GM19397 (cell line): ENCODE data around the gene MMAB.

ENCODE experiments used
- ATAC-seq: cut with Tn5 transposase; IDR thresholded peaks from one replicate; pipeline ENCODE4 v1.9.1; 2021; ENCODE audit warnings: mild to moderate bottlenecking, moderate library complexity; ENCODE audit not compliant: unreplicated experiment

The MMAB gene

DNA sequence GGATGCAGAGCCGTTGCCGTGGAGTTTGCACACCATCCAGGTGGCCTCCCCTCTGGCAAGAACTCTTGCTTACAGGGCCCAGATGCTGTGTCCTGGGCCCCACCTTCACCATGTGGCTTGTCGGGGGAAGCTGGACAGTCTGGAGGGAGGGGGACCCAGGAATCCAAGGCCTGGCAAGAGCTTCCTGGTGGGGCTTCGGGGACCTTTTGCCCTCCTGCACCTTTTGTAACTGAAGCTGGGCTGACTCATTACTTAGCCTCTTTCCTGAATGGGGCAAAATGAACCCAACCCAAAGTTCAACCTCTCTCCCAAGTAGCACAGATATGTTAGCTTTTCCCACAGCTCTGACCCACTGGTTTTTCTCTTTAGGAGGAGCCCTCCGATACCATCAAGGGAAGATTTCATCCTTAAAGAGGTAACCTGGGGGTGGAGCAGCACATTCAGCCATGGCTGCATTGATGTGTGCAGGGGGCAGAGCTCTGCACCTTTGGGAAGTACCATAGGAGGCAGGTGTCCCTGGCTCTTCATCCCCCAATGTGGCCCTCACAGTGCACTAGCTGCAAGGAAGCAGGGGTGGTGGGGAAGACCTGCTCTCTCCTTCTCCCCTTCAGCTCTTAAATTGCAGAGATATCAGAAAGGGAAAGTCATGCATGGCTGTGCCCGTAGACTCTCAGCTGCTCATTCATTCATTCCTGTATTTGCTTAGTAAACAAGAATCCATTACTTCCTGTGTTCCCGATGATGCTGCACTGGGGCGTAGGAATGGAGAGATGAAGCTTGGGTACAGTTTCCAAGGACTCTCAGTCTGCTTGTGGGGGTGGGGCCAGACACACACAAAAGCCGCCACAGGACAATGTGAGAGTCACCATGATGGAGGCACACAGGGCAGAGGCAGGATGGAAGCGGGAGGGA lies 13.3 kb upstream of the MMAB start:
- no peak for ATAC-seq

DNA sequence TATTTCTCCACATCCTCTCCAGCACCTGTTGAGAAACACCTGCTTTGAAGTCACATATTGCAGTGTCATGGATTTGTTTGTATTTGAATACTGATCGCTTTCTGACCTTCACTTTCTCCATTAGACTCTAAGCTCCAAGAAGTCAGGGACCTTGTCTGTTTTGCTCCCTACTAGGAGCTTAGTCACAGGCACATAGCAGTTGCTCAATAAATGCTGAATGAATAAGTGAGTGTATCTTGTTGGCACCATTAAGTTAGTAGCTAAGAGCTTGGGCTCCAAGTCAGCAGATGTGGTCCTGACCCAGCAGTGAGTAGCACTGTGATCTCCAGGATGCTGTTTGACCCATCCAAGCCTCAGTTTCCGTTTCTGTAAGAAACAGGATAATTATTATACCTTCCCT lies 10.4 kb upstream of the MMAB start:
- ATAC-seq = no peak

GRCh38 chr12:109582636-109583035 lies 9.3 kb upstream of the MMAB start:
- ATAC-seq = no peak

DNA sequence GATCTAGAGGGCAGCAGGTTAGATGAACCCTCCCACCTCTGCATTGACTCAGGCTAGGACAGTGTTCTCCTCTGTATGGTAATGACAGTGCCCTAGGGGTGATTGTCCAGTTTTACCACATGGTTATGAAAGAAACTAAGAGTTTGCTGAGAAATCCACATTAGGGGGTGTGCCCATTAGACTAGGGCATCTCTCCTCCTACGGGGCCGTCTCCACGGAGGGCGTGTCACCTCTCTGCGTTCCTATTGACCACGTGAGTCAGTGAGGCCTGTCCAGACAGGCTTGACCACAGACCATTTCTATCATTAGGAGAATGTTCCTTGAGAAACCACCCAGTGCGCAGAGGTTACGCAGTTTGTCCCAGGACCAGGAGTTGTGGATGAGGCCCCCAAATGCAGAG lies 8.6 kb upstream of the MMAB start:
- no peak for ATAC-seq

DNA sequence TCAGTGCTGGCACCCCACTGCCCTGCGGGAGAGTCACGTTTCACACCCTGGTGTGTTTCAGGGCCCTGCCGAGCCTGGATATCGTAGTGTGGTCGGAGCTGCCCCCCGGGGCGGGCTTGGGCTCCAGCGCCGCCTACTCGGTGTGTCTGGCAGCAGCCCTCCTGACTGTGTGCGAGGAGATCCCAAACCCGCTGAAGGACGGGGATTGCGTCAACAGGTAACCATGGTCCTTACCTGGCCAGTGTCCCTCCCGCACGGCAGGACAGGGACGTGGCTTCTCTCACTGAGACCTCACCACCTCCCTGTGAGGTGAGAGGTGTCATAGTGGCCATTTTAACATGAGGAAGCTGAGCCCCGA lies 8.0 kb upstream of the MMAB start:
- ATAC-seq = no peak

GRCh38 chr12:109580684-109581333 lies 7.5 kb upstream of the MMAB start:
- no peak for ATAC-seq

DNA sequence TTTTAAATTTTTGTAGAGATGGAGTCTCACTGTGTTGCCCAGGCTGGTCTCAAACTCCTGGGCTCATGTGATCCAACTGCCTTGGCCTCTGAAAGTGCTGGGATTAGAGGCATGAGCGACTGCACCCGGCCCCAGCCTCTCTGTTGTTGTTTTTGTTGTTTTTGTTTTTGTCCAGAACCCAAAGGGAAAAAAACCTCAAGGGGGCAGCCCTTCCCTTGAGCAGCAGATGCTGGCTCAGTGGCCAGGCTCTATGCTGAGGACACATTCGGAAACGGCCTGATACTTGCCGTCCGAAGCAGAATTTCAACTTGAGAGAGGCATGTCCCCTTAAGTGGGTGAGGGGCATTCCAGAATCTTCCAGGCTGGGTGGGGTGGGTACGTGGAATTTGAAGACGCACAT lies 7.0 kb upstream of the MMAB start:
- ATAC-seq = no peak

DNA sequence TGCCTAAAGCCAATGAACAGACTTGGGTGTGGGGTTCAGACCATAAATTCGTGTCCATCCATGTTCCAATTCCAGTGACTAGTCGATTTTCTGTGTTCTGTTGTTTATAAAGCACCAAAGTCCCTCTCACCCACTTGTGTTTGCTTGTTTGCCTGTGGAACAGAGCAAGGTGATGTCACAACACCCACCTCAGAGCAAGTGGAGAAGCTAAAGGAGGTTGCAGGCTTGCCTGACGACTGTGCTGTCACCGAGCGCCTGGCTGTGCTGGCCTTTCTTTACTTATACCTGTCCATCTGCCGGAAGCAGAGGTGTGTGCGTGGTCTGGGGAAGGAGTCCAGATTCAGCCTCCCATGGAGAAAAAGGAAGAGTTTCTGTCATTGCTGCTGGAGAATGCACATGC lies 6.3 kb upstream of the MMAB start:
- ATAC-seq = no peak

DNA sequence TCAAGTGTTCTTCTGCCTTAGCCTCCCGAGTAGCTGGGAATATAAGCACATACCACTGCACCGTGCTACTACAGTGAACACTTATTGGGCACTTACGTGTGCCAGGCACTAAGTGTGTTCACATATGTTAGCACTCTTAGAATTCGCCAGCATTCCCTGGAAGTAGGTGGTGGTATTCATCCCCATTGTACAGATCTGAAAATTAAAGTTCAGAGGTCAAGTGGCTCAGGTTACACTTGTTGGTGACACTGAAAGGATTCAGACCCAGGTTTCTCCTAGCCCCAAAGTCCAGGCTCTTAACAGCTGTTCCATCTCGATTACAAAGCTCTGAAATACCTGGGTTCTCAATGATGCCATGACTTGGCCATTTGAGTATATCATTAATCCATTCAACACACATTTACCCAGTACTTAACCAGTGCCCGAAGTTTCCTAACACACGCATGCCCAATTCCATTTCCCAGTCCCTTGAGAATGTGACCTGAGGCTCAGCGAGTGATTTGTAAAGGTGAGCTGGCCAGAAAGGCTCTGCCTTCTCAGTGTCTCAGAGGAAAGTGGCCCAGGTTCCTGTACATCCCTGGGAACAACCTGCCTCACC lies 5.1 kb upstream of the MMAB start:
- ATAC-seq = no peak

GRCh38 chr12:109577311-109577710 lies 4.0 kb upstream of the MMAB start:
- ATAC-seq = no peak

DNA sequence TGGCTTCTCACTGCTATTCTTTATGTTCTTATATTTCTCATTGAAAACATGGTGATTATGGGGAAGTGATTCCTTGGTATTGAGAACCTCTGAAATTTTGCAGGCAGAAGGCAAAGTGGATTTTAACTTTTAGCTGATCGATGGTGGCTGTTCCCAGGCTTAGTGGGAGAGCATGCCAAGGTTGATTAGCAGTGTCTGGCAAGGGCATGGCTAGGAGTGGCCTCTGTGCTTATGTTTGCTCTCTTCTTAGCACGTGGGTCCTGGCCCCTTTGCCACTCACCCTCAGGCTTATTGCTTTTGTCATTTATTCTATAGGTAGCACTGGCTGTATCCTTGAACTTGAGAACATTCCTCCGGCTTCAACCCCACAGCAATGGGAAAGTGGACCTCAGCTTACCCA lies 2.4 kb upstream of the MMAB start:
- ATAC-seq = no peak

- ATAC-seq = no peak
Observed at GRCh38 chr12:109573914-109574244, 575 bp upstream of the MMAB start.

- no peak for ATAC-seq
Observed at GRCh38 chr12:109572506-109572845, 828 bp downstream of the MMAB start.

DNA sequence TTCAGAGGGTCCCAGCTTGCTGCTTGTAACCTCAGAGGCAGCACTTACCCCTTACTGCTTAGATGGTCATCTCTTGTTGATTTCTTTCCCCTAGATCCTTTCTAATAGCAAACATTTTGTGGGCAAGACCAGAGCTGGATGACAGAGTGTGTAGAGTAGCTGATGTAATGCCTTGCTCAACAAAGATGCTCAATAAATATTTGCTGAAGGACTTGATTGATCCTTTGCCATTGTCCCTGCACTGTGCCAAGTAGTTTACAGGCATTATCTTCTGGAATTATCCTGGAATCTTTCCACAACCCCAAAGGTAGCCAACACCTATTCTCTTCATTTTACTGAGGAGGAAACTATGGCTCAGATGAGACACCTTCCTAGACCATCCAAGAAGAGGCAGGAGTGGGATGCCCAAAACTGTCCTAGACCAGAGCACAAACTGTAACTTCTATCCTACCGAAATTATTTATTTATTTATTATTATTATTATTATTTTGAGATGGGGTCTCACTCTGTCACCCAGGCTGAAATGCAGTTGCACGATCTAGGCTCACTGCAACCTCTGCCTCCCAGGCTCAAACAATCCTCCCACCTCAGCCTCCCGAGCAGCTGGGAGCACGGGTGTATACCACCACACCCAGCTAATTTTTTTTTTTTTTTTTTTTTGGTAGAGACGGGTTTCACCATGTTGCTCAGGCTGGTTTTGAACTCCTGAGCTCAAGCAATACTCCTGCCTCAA lies 1.4 kb downstream of the MMAB start:
- ATAC-seq = no peak

- ATAC-seq = no peak
Observed at GRCh38 chr12:109568486-109568885, 4.8 kb downstream of the MMAB start.

GRCh38 chr12:109567967-109568366 lies 5.3 kb downstream of the MMAB start:
- ATAC-seq = no peak

DNA sequence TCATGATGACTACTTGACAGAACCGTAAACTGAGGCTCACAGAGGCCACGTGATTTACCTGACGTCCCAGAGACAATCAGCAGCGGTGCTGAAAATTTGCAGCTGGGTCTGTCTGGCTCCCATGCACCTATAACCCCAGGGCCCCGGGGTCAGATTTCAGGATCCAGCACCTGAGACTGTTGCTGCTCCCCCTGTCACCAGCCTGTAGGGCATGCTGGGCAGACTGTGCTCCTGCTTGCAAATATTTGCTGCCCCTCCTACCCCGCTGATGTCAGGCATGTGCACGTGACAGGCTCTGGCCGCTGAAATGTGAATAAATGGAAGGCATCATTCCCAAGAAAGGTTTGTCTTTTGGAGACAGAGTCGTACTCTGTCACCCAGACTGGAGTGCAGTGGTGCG lies 6.0 kb downstream of the MMAB start:
- no peak for ATAC-seq

DNA sequence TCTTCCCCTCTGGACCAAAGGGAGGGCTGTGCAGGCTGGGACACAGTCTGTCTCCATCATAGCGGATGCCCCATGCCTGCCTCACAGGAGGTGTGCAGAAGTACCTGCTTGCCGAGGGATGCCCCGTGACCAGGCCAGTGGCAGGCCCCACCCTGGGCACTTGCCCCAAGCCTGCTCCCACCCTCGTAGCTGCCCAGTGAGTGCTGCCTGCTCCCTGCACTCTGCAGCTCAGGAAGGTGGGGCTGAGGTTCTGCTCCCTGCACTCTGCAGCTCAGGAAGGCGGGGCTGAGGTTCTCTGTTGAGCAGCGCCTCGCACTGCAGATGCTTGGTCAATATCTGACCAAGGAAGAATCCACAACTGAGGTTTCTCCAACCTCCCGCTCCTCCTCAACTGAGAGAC lies 6.9 kb downstream of the MMAB start:
- ATAC-seq = no peak

- ATAC-seq = no peak
Observed at GRCh38 chr12:109563291-109564284, 9.7 kb downstream of the MMAB start.

DNA sequence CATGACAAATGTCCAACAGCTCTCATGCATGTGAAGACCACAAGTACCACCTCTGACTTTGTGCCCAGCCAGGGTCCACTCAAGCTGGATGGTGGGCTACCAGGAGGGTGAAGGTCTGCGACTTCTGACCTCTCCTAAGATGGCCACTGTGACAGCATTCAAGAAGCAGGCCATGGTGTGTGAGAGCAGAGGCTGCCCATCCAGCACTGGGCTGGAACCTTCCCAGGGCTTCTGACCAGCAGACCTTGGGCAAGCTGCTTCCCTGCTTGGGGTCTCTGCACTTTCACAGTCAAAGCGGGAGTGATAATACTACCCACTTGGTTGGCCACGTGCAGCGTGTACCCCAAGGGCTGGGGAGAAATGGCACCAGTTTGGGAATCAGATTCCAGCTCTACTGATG lies 10.4 kb downstream of the MMAB start:
- no peak for ATAC-seq

DNA sequence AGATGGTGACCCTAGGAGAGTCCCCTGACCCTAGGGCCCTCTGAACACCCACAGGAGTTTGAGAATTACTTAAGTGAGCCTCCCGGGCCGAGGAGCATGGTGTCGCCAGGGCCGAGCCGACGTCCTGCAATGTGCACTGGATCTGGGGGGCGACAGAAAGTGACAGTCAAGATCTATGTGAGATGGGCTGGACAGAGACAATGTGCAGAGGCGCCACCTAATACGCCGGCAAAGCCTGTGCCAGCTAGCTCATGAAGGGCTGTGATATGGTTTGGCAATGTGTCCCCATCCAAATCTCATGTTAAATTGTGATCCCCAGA lies 11.6 kb downstream of the MMAB start:
- ATAC-seq = no peak
